OCI-LY1 (cell line): ENCODE data around the gene ATP8A1.

Source experiments
- CTCF ChIP-seq: fragments of 200-600 bp; sonication (generic), shearing (Covaris generic); IDR thresholded peaks from 2 replicates; pipeline ENCODE4 v1.5.1; 2017; ENCODE audit warnings: mild to moderate bottlenecking, antibody characterized with exemption, low read length, moderate library complexity, mixed read lengths
- EZH2 ChIP-seq: fragments of 200-600 bp; sonication (generic), shearing (Covaris generic); IDR thresholded peaks from 2 replicates; pipeline ENCODE4 v1.8.0; 2017; ENCODE audit warnings: borderline replicate concordance, mixed run types, mild to moderate bottlenecking, antibody characterized with exemption, low read length, moderate library complexity, mixed read lengths

- TF ChIP-seq CTCF (no peak), EZH2 (no peak)
Observed at GRCh38 chr4:42484630-42485029, 172.3 kb downstream of the ATP8A1 start.
